ENCODE measurements around the gene EIF2S2. TPM values are rescaled to one million over a fixed set of nuclear protein-coding genes. Genes with fewer than 3 reads are reported as not detected.

EIF2S2 gene
- total RNA-seq, 1 experiment from 2014 or later, result 121 TPM

DNA sequence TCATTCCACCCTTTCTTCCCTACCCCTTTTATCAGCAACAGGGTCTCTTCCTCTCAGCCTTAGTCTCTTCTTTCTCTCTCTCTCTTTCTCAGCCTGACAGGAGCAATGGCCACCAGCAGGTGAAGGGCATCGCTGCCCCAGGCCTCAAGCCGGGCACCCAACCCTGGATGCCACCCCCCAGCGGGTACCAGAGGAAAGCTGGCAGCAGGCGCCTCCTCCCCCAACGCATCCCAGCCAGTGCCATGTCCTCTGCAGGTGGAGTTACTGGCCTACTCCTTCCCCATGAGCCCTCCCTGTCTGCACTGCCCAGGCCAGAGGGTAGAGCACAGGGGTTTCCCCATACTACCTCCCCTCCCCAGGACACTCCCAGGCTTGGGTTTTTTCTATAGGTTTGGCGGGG, 32.2 kb downstream of the EIF2S2 start:
- Histone ChIP-seq H3K4me1 (ENCODE audit: control insufficient read depth in 1 of 2, insufficient read depth in 2 of 2, low read length in 2 of 2) (0 out of 4 replicates have a peak, but pooled peaks cover 0 to 4% of the 10 kb centered on the region in 2 experiments), H3K27me3 (ENCODE audit: insufficient read depth, low read length) (no peaks in the 10 kb centered on the region), H3K36me3 (ENCODE audit: control insufficient read depth in 1 of 2, insufficient read depth in 2 of 2, low read length in 2 of 2) (peaks cover 15 to 20% of the 10 kb centered on the region in 2 experiments; a peak in 3 of 4 replicates), H3K9me2 (ENCODE audit: insufficient read depth) (no peaks in the 10 kb centered on the region), H3K27ac (ENCODE audit: low read depth, low read length) (no peak overlapping the region), H3K9ac (ENCODE audit: low read length) (no peak overlapping the region), H4K20me1 (ENCODE audit: insufficient read depth) (no peaks in the 10 kb centered on the region), H3K4me3 (replicated peaks in 1 of 2; ENCODE audit: low read depth in 1 of 2, low read length in 2 of 2) (no peak overlapping the region), H3K9me3 (ENCODE audit: control insufficient read depth in 1 of 2, insufficient read depth in 1 of 2, low read depth in 1 of 2, low read length in 2 of 2) (no peaks in the 10 kb centered on the region), H3K4me2 (ENCODE audit: low read length) (no peak overlapping the region), H3K79me2 (ENCODE audit: insufficient read depth, low read length) (peaks cover 5% of the 10 kb centered on the region; the same call in 1 of the 2 replicates), H2AFZ (ENCODE audit: low read depth, low read length, poor library complexity, severe bottlenecking) (no peak overlapping the region)
- TF ChIP-seq SP1 (IDR thresholded peaks at IDR 0.05; ENCODE audit: low read depth) (no peak), YY1 (IDR thresholded peaks at IDR 0.05; ENCODE audit: extremely low read depth, insufficient replicate concordance, low read depth, low read length) (no peak), EGR1 (IDR thresholded peaks at IDR 0.05; ENCODE audit: low read depth) (no peak), JUND (IDR thresholded peaks at IDR 0.05) (no peak), SRF (IDR thresholded peaks at IDR 0.05; ENCODE audit: low read depth) (no peak), EZH2phosphoT487 (IDR thresholded peaks at IDR 0.05; ENCODE audit: borderline replicate concordance) (no peak), POLR2AphosphoS5 (IDR thresholded peaks at IDR 0.05; ENCODE audit: low read depth, low read length) (no peak), CEBPB (IDR thresholded peaks at IDR 0.05; ENCODE audit: low read depth) (no peak), CBX3 (IDR thresholded peaks at IDR 0.05; ENCODE audit: low read depth) (no peak)
- TF ChIP-seq, protein P1, sequence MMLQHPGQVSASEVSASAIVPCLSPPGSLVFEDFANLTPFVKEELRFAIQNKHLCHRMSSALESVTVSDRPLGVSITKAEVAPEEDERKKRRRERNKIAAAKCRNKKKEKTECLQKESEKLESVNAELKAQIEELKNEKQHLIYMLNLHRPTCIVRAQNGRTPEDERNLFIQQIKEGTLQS (IDR thresholded peaks at IDR 0.05), result no peak
- ChIA-PET POLR2A (no interaction called here), CTCF (no interaction called here), RAD21 (ENCODE audit: low non-redundant PET in 1 of 2, low total read pairs in 2 of 2, uncharacterized antibody in 2 of 2, unreplicated experiment in 2 of 2) (no interaction called here)
- DNase-seq (ENCODE audit: low read depth, low spot score), result no peak
- no peak for ATAC-seq
- no TSS peak for BruUV-seq (replicated peaks)
- intact Hi-C loops (cut with micrococcal nuclease), result no loop called here

- Histone ChIP-seq H3K36me3 (ENCODE audit: control insufficient read depth in 1 of 2, insufficient read depth in 2 of 2, low read length in 2 of 2) (peaks cover 13 to 16% of the 10 kb centered on the region in 2 experiments; a peak in 3 of 4 replicates), H4K20me1 (ENCODE audit: insufficient read depth) (no peaks in the 10 kb centered on the region), H3K9me3 (ENCODE audit: control insufficient read depth in 1 of 2, insufficient read depth in 1 of 2, low read depth in 1 of 2, low read length in 2 of 2) (no peaks in the 10 kb centered on the region), H3K4me1 (ENCODE audit: control insufficient read depth in 1 of 2, insufficient read depth in 2 of 2, low read length in 2 of 2) (peaks cover 4 to 10% of the 10 kb centered on the region in 2 experiments; a peak in 2 of 4 replicates), H3K9ac (ENCODE audit: low read length) (no peak overlapping the region), H3K9me2 (ENCODE audit: insufficient read depth) (no peaks in the 10 kb centered on the region), H3K79me2 (ENCODE audit: insufficient read depth, low read length) (peaks cover 5% of the 10 kb centered on the region; the same call in 1 of the 2 replicates), H3K27ac (ENCODE audit: low read depth, low read length) (no peak overlapping the region), H3K4me2 (ENCODE audit: low read length) (no peak overlapping the region), H3K4me3 (replicated peaks in 1 of 2; ENCODE audit: low read depth in 1 of 2, low read length in 2 of 2) (no peak overlapping the region), H2AFZ (ENCODE audit: low read depth, low read length, poor library complexity, severe bottlenecking) (no peak overlapping the region), H3K27me3 (ENCODE audit: insufficient read depth, low read length) (no peaks in the 10 kb centered on the region)
- ChIA-PET RAD21 (ENCODE audit: low non-redundant PET in 1 of 2, low total read pairs in 2 of 2, uncharacterized antibody in 2 of 2, unreplicated experiment in 2 of 2) (no interaction called here), POLR2A (no interaction called here), CTCF (no interaction called here)
- DNase-seq (ENCODE audit: low read depth, low spot score), result no peak
- BruUV-seq (replicated peaks), result no TSS peak
- TF ChIP-seq SIN3A (IDR thresholded peaks at IDR 0.05; ENCODE audit: low read depth), result no peak
- TF ChIP-seq EGR1 (IDR thresholded peaks at IDR 0.05; ENCODE audit: low read depth), result no peak
- no peak for TF ChIP-seq YY1 (IDR thresholded peaks at IDR 0.05; ENCODE audit: extremely low read depth, insufficient replicate concordance, low read depth, low read length)
- TF ChIP-seq TCF7L2 (IDR thresholded peaks at IDR 0.05; ENCODE audit: borderline replicate concordance, extremely low read depth, insufficient read depth, insufficient read length), result no peak
- TF ChIP-seq POLR2AphosphoS5 (IDR thresholded peaks at IDR 0.05; ENCODE audit: low read depth, low read length), result no peak
- TF ChIP-seq, protein P1 (IDR thresholded peaks at IDR 0.05), result no peak
- no peak for TF ChIP-seq CEBPB (IDR thresholded peaks at IDR 0.05; ENCODE audit: low read depth)
- no peak for TF ChIP-seq EZH2 (IDR thresholded peaks at IDR 0.05)
- no peak for TF ChIP-seq POLR2A (IDR thresholded peaks at IDR 0.05; ENCODE audit: borderline replicate concordance, extremely low read depth, insufficient read depth, insufficient read length)
- TF ChIP-seq, protein P2, sequence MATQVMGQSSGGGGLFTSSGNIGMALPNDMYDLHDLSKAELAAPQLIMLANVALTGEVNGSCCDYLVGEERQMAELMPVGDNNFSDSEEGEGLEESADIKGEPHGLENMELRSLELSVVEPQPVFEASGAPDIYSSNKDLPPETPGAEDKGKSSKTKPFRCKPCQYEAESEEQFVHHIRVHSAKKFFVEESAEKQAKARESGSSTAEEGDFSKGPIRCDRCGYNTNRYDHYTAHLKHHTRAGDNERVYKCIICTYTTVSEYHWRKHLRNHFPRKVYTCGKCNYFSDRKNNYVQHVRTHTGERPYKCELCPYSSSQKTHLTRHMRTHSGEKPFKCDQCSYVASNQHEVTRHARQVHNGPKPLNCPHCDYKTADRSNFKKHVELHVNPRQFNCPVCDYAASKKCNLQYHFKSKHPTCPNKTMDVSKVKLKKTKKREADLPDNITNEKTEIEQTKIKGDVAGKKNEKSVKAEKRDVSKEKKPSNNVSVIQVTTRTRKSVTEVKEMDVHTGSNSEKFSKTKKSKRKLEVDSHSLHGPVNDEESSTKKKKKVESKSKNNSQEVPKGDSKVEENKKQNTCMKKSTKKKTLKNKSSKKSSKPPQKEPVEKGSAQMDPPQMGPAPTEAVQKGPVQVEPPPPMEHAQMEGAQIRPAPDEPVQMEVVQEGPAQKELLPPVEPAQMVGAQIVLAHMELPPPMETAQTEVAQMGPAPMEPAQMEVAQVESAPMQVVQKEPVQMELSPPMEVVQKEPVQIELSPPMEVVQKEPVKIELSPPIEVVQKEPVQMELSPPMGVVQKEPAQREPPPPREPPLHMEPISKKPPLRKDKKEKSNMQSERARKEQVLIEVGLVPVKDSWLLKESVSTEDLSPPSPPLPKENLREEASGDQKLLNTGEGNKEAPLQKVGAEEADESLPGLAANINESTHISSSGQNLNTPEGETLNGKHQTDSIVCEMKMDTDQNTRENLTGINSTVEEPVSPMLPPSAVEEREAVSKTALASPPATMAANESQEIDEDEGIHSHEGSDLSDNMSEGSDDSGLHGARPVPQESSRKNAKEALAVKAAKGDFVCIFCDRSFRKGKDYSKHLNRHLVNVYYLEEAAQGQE (IDR thresholded peaks at IDR 0.05; ENCODE audit: low read depth), result no peak
- ATAC-seq, result no peak
- intact Hi-C loops (cut with micrococcal nuclease), result no loop called here
Measured at GRCh38 chr20:34078540-34078939, 33.5 kb downstream of the EIF2S2 start.

All from HCT116 (cell line).